Upper lobe of right lung (tissue), 1 donor: ENCODE data around the gene PKP1. TPM values are rescaled to one million over a fixed set of nuclear protein-coding genes. Genes with fewer than 3 reads are reported as not detected.

ENCODE experiments used
- ATAC-seq: fragments of 200-7000 bp; cut with Tn5 transposase; one replicate; pipeline ENCODE4 v1.9.1; 2020; ENCODE audit warnings: mild to moderate bottlenecking, moderate library complexity
- DNase-seq: peaks from one replicate; pipeline ENCODE4 v3.0.0-alpha.2; 2020
- H3K27ac ChIP-seq: fragments of 200-600 bp; one replicate; pipeline ENCODE4 v1.8.0; 2022
- H3K27me3 ChIP-seq: fragments of 200-600 bp; one replicate; pipeline ENCODE4 v1.8.0; 2022; ENCODE audit warnings: mild to moderate bottlenecking
- H3K36me3 ChIP-seq: fragments of 200-600 bp; one replicate; pipeline ENCODE4 v1.8.0; 2022
- H3K4me1 ChIP-seq: fragments of 200-600 bp; one replicate; pipeline ENCODE4 v1.8.0; 2022
- H3K4me3 ChIP-seq: fragments of 200-600 bp; one replicate; pipeline ENCODE4 v1.8.0; 2022; ENCODE audit warnings: mild to moderate bottlenecking
- H3K9me3 ChIP-seq: fragments of 200-600 bp; one replicate; pipeline ENCODE4 v1.8.0; 2022
- intact Hi-C: fragments of 100-400 bp; cut with DNase I; formaldehyde crosslinking; loops from one replicate; pipeline ENCODE4 v1.11.0; 2022
- total RNA-seq: library from RNA; stranded (reverse); fragmentation: NEBNext Ultra II Directional; extraction: Animal tissue kit (Norgen Biotek cat#: 25700); gene quantifications from one replicate; pipeline ENCODE4 v1.2.1, GENCODE V29; 2021
- TF ChIP-seq, protein P1 (sequence below): fragments of 200-600 bp; IDR thresholded peaks from one replicate; pipeline ENCODE4 v1.8.0; 2022; ENCODE audit warnings: antibody characterized with exemption
- donor health status: DM: no; HTN: yes; CAD: no; lungs with severe emphysema.

Gene PKP1
- total RNA-seq, 1 donor from 2014 or later = 0.69 TPM

DNA sequence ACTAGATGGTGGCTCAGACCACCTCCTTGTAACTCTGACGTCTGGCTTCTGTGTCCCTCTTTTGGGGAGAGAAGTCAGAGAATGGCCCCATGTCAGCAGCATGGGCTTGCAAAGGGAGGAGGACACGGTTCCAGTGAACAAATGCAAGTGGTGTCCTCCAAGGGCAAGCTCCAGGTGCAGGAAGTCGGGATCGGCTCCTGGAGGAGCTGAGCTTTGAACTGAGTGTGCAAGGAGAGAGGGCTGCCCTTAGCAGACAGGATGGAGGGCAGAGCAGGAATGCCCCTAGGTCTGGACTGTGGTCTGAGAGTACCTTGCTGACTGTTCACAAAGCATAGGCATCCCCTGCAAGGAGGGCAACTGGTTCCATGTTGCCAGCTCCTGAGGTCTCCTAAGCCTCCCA, 17.3 kb downstream of the PKP1 start:
- H3K27me3 ChIP-seq = no peaks in the 10 kb centered on the region
- no peaks in the 10 kb centered on the region for H3K4me1 ChIP-seq
- no peak overlapping the region for H3K4me3 ChIP-seq
- DNase-seq (no peak), ATAC-seq (no peak)
- H3K27ac ChIP-seq = no peak overlapping the region
- intact Hi-C loops = no loop called here
- H3K9me3 ChIP-seq = no peaks in the 10 kb centered on the region
- TF ChIP-seq, protein P1, sequence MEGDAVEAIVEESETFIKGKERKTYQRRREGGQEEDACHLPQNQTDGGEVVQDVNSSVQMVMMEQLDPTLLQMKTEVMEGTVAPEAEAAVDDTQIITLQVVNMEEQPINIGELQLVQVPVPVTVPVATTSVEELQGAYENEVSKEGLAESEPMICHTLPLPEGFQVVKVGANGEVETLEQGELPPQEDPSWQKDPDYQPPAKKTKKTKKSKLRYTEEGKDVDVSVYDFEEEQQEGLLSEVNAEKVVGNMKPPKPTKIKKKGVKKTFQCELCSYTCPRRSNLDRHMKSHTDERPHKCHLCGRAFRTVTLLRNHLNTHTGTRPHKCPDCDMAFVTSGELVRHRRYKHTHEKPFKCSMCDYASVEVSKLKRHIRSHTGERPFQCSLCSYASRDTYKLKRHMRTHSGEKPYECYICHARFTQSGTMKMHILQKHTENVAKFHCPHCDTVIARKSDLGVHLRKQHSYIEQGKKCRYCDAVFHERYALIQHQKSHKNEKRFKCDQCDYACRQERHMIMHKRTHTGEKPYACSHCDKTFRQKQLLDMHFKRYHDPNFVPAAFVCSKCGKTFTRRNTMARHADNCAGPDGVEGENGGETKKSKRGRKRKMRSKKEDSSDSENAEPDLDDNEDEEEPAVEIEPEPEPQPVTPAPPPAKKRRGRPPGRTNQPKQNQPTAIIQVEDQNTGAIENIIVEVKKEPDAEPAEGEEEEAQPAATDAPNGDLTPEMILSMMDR = no peak
- no peaks in the 10 kb centered on the region for H3K36me3 ChIP-seq

DNA sequence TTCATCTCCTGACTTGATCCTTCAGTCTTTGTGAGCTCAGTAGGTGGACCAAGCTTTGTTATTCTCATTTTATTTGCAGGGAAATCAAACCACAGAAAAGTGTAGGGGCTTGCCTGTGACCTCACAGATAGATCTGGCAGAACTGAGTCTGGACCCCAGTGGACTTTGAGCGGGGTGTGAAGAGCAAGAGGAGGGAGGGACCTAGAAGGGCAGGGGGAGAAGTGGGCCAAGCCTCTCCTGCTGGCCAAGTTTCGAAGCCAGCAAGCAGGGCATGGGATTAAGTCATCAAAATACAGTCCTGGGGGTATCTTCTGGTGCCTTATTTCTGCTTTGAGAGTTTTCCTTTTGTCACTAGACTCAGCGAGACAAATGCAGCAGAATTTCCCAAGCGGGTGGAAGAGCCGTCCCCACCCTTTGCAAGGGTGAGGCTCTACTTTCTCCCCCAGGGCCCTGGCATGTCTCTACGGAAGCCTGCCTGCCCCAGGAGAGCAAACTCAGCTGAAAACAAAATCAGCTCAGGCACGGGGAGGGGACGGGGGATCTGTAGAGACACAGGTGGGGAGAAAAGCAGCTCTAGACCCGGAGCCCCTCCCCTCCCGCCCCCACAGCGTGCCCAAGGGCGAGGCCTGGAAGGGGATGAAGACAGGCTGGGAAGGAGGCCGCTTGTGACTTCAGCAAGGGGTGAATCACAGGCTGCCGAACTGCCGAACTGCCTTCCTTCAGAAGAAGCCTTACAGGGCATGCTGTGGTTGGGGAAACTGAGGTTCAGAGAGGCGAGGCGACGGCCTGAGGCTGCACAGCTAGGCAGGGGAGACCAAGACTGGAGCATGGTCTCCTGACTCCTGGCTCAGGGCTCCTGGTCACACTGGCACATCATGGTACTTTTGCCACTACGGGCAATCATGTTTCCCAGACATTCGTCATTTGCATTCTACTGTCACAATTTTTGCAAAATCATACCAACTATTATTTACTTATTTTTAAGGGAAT, 19.2 kb downstream of the PKP1 start:
- no peak for DNase-seq

DNA sequence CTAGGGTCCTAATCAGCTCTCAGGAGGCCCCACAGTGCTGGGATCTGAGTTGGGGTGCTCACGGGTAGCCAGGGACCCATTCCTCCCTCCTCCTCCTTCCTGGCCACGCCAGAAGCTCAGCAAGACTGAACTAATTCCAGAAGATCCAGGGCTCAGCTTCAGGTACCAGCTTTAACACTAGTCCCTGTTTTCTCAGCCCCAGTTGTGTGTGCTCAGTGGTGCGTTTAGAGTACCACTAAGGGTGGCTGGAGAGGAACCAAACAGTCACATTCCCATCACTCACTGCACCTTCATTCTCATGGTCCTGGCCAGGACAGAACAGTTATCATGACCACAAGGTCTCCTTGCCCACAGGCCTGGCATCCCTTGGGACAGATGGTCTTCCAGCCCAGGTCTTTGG, 20.8 kb downstream of the PKP1 start:
- Histone ChIP-seq H3K36me3 (no peaks in the 10 kb centered on the region), H3K27ac (no peak overlapping the region), H3K4me1 (peaks cover 10% of the 10 kb centered on the region), H3K4me3 (no peak overlapping the region), H3K27me3 (no peaks in the 10 kb centered on the region), H3K9me3 (no peaks in the 10 kb centered on the region)
- TF ChIP-seq, protein P1 = no peak
- ATAC-seq (no peak), DNase-seq (no peak)
- intact Hi-C loops = no loop called here

More for the DNA sequence above, 19.2 kb downstream of the PKP1 start:
- no peak for ATAC-seq
- Histone ChIP-seq H3K4me3 (no peak overlapping the region), H3K27ac (no peak overlapping the region), H3K9me3 (no peaks in the 10 kb centered on the region), H3K4me1 (no peaks in the 10 kb centered on the region), H3K27me3 (no peaks in the 10 kb centered on the region), H3K36me3 (no peaks in the 10 kb centered on the region)
- TF ChIP-seq, protein P1 = no peak
- intact Hi-C loops = no loop called here

DNA sequence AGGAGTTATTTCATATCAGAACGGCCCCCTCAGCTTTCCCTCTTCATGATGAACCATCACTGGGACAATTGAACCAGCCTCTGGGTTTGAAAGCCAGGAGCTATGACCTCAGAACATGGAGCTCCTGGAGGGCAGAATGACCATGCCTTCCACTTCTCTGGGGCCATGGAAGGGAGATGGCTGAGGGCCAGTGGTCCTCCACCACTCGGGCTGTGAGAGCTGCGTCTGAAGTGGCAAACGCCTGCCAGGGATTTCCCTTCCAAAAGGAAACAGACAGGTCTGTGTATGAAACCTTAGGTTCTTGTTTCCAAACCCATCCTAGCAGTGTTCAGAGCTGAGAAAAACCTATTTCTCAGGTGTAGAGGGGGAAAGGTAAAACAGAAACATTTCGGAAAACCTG, 22.5 kb downstream of the PKP1 start:
- no peaks in the 10 kb centered on the region for H3K36me3 ChIP-seq
- no peaks in the 10 kb centered on the region for H3K27me3 ChIP-seq
- H3K4me3 ChIP-seq = no peak overlapping the region
- H3K27ac ChIP-seq = no peak overlapping the region
- peaks cover 26% of the 10 kb centered on the region for H3K4me1 ChIP-seq
- no peaks in the 10 kb centered on the region for H3K9me3 ChIP-seq
- TF ChIP-seq, protein P1 = no peak
- no peak for DNase-seq
- no peak for ATAC-seq
- intact Hi-C loops = no loop called here

DNA sequence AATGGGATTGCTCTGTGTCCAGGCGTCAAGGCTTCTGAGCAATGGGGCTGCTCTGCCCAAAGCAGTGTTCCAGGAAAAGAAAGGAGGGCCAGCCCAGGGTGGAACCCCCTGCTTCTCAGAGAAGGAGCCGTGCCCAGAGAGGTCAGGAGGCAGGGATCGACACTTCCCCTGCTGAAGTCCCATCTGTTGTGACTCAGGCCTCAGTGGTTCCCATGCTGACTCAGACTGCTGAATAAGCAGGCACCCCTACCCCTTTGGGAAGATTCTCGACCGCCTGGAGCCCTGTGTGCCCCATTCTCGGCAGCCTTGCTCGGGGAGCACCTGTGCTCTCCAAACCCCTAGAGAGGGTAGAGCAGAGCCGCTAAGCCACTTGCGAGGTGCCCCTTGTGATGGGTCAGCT, 23.9 kb downstream of the PKP1 start:
- DNase-seq = no peak

More for the DNA sequence above, 23.9 kb downstream of the PKP1 start:
- intact Hi-C loops = no loop called here
- ATAC-seq = no peak
- H3K9me3 ChIP-seq = no peaks in the 10 kb centered on the region
- no peak overlapping the region for H3K4me3 ChIP-seq
- TF ChIP-seq, protein P1 = no peak
- peaks cover 38% of the 10 kb centered on the region for H3K4me1 ChIP-seq
- H3K27me3 ChIP-seq = no peaks in the 10 kb centered on the region
- no peaks in the 10 kb centered on the region for H3K36me3 ChIP-seq
- H3K27ac ChIP-seq = no peak overlapping the region
